IPS-NIHi7 (cell line): Measurements from ENCODE around the gene BRD3OS.
"Not testable (repeated sequence)": the region's sequence is repeated elsewhere in the genome, so short reads cannot be mapped to it uniquely, and the experiment has no call there.

Source experiments
- DNase-seq: peaks from one replicate; pipeline ENCODE4 v3.0.0; 2012; ENCODE audit warnings: mixed read lengths; ENCODE audit errors: extremely low spot score

BRD3OS gene

DNA sequence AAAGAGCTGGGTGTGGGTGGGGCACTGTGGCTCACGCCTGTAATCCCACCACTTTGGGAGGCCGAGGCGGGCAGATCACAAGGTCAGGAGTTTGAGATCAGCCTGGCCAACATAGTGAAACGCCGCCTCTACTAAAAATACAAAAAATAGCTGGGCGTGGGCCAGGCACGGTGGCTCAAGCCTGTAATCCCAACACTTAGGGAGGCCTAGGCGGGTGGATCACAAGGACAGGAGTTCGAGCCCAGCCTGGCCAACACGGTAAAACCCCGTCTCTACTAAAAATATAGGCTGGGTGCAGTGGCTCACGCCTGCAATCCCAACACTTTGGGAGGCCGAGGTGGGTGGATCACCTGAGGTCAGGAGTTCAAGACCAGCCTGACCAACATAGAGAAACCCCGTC is 36.5 kb upstream of the BRD3OS start:
- DNase-seq: not testable (repeated sequence)

DNA sequence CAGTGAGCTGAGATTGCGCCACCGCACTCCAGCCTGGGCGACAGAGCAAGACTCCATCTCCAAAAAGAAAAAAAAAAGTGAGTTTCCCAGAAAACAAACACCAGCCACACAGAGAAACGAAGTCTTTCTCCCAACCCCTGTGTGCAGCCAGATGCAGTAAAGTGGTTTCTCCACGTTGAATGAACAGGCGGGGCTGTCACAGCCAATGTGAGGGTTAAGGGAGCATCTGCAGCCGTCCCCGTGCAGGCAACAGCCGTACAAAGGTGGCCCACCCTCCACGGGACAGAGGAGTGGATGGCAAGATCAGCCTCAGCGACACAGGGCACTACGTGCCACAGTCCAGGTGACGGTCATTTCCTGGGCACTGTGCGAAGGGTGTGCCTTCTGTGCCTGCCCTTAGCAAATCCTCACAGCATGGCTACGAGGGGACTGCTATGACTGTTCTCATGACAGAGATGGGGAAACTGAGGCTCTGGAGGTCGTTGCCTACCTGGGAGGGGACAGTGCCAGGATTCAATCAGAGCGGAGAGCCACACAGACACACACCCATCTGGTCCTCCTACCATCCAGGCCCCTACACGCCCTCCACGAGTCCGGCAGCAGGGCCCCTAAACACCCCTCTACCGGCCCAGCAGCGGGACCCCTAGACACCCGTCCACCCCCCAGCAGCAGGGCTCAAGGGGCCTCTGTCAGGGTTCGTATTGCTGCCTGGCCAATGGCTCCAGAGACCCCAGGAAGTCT is 35.5 kb upstream of the BRD3OS start:
- no peak for DNase-seq

DNA sequence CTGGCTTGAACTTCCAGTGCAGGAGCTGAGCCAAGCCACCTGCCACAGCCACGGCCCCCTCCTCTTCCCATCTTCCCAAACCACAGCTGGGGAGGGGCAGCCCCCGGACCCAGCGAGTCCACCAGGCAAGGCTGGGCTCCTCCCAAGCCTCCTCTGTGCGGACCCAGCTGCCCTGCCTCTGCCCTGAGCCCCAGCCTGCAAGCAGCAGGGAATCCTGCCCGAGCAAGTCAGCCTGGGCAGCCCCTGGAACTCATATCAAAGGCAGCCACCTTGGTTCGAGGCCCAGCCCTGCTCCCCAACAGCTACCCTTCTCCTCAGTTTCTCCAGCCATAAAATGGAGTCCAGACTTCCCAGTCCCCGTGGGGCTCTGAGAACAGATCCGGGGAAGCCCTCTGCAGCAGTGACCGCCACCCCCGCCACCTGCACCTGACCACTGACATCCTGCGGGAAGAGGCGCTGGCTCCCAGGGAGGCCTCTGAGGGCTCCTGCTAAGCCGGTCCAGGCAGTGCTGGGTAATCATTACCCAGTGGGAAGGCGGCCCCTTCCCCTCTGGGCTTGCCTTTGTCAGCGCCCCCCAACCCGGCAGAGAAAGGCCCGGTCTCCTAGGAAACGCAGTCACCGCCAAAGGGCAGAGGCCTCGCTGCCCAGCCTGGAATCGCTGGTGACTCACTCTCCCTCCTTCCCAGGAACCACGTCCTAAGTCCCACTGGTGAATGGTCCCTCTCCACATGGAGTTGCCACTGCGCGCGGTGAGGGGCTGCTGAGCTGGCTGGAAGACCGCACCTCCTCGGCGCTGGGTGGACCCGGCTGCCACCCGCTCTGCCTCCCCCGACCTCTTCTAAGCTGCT is 34.7 kb upstream of the BRD3OS start:
- peak; percentile 45 for DNase-seq

DNA sequence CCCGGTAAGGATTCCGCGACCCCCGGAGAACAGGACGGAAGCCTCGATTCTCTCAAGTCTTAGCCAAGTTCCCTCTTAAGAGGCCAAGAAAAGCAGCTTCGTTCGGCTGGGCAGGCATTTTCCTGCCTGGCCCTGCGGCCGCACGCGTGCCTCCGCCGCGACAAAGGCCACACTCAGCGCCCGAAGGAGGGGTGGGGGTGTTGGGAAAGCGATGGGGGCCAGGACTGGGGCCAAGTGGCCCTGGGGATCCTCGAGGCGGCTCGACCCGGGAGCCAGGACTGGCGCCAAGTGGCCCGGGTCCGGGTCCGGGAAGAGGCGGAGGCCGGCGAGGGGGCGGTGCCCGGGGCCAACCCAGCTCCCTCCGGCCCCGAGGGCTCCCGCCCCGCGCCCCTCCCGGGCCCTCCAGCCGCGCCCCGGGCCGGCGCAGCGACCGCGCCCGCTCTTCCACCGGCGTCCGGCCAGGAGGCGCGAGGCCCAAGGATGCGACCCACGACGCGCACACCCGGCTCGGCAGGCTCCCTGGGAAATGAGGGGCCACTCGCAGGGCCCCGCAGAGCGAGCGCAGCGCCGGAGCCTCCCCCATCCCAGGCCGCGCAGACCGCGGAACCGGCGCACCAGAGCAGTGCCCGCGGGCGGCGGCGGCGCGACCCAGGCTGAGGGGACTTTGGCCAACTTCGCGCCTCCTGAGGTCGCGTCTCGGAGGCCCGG is 33.9 kb upstream of the BRD3OS start:
- DNase-seq: no peak

DNA sequence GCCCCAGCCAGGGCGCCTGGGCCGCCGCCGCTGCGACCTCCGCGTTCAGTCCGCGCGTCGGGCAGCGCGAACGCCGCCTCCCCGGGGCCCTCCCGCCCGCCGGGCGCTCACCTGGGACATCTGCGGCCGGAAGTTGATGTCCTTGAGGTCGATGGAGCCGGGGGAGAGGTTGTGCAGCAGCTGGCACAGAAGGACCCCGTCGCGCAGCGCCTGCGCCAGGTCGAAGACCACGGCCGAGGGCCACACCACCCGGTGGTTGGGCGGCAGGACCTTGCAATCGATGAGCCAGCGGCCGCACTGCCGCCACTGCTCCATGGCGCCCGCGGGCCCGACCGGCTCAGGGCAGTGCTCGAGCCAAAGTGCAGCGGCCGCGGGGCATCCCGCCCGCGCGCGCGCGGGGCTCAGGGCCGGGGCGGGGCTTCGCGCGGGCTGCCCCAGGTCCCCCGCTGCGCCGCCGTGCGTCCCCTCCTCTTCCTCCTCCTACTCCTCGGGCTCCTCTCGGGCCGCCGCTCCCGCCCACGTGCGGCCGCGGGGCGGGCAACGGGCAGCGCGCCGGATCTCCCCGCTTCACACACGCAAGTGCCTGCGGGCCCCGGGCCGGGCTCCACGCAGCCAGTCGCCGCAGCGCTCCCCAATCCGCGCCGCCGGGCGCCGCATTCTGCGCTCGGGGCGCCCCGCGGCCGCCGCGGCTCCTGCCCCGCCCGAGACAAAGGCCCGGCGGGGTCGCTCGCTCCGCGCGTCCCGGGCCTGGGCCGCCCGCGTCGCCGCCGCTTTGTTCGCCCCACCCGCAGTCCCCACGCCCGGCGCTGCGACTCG is 33.1 kb upstream of the BRD3OS start, which contains the start of gene VAV2:
Gene VAV2, minus strand, starts transcription at position 361 of the 816 bp plus-strand sequence. Its CDS starts 46 bp downstream, at position 315.
- peak; percentile 45 for DNase-seq

DNA sequence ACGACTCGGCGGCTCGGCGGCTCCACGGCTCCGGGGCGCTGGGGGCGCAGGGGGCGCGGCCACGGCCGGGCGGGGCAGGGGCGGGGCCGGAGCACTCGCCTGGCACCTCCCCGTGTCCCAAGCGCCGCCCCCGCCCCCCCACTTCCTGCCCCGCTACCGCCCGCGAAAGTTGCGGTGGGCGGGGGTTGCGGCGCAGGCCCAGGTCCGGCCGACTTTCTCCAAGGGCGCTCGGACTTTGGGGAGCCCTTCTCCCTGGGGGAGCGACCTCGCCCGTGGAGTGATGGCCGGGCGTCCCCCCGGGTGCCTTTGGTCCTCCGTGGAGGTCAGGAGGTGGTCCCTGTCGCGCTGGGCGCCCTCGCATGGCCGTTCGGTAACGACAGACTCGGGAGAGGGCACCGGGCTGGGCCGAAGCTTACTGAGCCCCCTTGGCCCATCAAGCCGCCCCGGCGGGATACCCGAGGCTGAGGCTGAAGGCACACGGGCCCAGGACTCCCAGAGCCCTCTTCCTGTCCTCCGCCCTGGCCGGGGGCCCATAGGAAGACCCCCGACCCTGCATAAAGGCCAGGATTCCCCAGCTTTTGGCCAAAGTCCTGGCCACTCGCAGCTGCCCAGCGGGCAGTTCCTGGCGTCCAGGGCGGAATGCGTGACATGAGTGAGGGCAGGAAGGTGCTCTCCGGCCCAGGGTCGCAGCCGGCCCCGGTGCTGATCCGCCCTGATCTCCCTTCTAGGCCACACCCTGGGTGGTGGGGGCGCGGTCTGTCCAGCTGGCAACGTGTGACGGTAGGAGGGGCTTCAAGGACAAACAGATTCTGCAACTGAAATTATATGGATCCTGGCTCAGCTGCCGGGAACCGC is 32.3 kb upstream of the BRD3OS start:
- peak; percentile 84 for DNase-seq

DNA sequence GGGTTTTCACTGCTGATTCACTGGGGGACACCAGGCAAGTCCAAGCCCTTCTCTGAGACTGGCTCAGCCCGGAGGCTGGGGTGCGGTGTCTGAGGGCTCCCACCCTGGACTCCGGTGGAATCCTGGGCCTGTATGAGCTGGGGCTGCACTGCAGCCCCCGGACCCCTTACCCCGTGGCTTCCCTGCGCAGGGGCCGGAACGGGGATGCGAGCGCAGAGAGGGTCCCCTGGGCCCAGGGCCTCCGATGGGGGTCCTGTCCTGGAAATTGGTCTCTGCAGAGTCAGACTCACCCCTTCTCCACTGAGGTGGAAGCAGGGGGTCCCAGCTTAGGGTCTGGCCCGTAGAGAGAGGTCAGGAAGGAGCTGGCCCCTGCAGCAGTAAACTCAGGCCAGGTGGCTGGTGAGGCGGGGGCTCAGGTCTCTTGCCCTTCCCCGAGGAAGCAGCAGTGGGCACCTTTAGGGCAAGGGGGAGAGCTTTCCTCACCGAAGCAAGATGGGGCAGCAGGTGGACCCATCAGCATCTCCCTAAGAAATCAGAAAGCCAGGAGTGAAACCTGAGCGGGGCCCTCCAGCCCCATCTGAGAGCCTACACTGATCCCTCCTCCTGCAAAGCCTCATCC is 31.5 kb upstream of the BRD3OS start:
- no peak for DNase-seq

DNA sequence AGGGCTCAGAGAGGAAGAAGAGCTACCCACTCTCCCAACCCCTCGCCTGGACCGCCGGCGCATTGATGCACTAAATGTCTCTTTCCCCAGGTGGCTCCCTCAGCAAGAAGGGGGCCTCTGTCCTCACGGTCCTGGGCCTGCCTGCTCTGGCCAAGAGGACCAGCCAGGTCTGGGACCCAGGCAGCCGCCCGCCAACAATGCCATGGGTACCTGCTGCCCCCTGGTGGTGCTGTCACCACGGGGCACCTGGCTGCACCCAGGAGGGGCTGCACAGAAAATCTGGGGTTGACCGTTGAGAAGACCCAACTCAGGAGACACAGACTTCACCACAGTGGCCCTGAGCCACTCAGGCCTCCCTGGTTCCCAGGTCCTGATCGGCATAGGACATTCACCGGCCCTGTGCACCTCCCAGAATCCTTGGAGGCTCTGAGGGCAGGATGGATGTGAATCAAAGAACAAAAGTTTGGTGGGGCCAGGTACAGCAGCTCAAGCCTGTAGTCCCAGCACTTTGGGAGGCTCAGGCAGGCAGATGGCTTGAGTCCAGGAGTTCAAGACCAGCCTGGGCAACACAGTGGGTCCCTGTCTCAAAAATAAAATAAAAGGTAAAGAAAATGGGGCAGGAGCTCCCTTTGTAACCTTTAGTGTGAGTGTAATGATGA is 30.8 kb upstream of the BRD3OS start:
- DNase-seq: peak; percentile 94

DNA sequence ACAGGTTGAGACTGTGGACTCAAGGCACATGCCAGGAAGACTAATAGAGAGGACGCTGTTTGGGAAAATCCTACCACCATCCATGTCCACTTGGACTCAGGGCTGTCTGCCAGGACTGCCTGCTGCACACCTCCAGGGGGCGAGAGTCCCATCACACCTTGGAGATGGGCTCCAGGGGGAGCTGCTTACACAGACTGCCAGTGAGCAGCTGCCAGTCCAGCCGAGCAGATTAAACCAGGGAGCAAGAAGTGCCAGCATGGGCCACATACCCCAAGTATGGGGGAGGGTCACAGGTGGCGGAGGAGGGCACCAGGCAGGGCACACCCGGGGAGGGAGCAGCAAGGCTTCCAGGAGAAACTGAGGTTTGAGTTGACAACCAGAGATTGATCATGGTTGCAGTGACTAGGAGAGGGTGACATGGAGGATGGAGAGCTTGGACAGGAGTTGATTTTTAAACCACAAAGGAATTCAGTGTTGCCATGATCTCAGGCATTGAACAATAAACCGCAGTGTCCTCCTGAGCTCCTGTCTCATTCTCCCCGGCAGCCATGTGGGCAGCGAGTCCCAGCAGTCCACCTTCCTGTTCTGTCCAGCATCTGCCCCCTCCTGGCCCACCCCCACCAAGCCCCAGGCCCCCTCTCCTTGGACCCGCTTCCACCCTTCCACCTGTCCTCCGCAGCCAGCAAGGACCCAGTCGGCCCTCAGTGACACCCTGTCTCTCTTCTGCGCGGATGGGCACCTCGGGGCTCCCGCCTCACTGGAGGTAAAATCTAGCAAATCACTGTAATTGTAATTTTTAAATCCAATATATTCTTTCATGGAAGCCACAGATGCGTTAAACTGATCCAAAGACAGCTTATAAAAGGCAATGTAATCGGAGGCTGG is 30.0 kb upstream of the BRD3OS start:
- DNase-seq: no peak

DNA sequence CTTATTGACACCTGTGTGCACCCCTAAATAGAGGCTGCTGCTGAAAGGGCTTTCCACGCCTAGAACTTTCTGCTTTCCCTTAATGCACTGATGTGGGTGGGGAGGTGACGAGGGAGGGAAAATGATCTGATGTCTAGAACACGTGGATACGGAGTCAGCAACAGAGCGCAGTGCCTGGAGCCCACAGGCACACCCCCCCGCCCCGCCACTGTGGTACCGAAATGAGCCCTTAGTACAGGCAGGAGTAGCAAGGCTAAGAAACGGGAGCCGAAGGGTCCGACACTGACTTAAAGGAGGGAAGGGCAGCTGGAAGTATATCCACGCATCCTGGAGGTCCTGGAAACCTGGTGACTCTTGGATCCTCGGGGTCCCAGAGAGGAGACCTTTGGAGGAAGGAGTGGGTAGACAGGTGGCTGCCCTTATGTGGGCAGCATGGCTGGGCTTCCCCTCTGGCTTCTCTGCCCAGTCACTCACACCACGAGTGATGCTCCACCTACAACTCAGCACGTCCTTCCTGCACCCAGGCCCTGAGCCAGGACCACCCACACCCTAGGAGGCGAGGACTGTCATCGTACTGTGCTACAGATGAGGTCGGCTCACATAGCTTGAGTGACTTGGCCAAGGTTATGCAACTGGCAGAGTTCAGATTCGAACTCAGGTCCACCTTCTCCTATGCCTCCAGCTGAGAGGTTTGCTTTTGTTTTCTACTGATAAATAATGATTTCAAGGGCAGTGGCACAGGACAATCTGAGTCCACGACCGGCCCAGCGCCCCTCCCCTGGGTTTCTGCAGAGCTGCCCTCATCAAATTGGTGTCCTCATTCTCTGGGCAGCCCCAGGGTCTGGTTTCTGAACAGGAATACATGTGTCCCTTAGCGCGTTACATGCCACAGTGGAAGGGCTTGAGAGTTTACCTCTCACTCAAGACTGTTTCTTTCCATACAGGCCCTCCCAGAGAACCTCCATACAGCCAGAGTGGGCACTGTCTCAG is 28.5 kb upstream of the BRD3OS start:
- no peak for DNase-seq

DNA sequence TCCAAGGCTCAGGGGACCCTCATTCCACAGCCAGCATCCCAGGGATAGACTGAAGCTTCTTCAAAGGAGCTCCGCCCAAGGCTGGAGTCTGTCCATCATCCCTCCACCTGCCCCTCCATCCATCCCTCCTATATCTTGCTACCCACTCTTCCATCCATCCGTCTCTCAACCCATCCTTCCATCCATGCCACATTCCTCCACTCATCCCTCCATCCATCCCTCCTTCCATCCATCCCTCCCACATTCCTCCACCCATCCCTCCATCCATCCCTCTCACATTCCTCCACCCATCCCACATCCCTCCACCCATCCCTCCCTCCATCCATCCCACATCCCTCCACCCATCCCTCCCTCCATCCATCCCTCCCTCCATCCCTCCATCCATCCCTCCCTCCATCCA is 27.7 kb upstream of the BRD3OS start:
- DNase-seq: no peak

DNA sequence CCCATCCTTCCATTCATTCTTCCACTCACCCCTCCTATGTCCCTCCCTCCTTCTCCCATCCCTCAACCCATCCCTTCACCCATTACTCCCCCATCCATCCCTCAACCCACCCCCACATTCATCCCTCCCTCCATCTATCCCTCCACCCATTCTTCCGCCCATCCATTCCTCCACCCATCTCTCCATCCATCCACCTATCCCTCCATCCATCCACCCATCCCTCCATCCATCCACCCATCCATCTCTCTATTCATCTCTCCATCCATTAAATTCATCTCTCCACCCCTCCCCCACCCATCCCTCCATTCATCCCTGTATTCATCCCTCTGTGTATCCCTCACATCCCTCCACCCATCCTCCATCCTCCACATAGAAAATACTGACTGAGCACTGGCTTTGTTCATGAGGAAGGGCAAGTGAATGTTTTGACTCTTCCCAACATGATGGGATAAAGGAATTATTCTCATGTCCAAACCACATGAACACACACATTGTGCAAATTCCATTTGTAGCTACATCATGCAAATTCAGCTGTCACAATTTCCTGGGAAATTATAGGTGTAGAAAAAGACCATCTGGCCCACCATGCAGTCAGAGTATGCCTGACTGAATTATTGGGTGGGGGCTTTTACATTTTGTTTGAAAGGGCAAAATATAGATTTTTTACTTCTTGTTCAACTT is 26.2 kb upstream of the BRD3OS start:
- DNase-seq: no peak

DNA sequence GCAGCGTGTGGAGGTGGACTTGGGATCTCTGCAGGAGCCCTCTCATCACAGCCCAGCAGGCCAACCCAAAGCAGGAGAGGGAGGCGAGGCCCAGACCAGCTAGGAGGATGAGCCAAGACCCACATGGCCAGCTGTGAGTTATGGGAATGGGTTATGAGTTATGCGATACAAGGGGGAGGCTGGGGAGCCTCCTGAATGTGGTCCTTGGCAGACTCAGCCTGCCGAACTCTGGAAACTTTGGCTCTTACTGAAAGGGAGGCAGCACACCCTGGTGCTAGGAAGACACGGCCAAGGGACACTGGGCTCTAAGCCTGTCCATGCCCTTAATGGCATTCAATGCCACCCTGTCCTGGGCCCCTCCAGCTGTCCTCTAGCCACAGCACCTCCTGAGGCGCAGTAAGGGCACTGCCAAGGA is 25.4 kb upstream of the BRD3OS start:
- DNase-seq: no peak

DNA sequence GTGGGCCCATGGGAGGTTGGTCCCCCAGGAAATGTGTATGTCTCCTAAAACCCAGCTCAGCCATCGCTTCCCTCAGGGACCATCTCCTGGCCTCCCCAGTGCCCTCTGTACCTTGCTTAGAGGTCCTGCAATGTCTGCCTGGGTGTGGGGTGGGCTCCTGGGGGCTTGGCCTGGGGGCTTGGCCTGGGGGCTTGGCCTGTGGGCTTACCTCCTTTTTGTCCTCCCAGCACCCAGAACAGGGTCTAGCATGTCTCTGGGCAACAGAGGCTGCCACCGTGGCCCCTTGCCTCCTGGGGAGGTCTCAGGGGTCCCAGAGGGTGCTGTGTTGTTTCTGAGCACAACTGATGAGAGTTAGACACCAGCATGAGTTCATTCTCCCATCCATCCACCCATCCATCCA is 22.5 kb upstream of the BRD3OS start:
- no peak for DNase-seq

DNA sequence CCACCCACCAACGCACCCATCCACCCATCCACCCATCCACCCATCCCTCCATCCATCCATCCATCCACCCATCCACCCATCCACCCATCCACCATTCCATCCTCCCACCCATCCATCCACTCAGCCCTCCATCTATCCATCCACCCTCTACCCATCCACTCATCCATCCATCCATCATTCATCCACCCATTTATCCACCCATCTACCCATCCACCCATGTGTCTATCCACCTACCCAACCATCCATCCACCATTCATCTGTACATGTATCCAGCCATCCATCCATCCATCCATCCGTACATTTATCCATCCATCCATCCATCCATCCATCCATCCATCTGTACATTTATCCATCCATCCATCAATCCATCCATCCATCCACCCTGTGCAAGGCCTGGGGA is 22.0 kb upstream of the BRD3OS start:
- DNase-seq: no peak

DNA sequence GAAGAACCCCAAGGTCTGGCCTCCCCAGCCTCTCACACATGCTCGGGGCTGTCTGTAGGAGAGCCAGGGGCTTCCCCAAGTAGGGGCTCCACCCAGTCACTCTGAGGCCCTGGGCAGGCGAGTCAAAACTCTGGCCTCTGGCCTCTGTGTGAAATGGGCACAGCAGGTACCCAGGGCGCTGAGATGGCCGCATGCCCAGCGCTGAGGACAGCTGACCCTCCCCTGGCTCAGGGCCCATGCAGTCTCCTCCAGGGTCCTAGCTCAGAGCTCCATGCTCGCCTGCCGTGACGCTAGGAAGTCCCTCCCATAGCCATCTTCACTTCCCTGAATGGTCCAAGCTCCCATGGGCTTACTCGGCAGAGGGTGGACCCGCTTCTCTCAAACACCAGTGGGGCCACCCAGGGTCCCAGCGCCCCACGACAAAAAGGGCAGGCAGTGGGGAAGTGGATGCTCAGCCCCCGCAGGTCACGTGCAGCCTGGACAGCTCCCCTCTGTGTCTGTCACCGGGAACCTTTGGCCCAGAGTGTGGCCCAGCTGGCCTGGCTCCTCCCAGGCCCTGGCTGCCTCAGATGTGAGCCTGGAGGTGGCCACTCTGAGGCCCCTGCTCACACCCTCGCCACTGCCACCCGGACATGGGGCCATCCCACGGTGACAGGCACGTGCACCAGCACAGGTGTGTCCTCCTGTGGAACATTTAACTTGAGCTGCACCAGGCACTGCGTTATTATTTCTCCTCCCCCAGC is 21.0 kb upstream of the BRD3OS start:
- no peak for DNase-seq
